ENCODE data around the gene ARL4D.
"Not testable (repeated sequence)": the region's sequence is repeated elsewhere in the genome, so short reads cannot be mapped to it uniquely, and the experiment has no call there.

Gene ARL4D

DNA sequence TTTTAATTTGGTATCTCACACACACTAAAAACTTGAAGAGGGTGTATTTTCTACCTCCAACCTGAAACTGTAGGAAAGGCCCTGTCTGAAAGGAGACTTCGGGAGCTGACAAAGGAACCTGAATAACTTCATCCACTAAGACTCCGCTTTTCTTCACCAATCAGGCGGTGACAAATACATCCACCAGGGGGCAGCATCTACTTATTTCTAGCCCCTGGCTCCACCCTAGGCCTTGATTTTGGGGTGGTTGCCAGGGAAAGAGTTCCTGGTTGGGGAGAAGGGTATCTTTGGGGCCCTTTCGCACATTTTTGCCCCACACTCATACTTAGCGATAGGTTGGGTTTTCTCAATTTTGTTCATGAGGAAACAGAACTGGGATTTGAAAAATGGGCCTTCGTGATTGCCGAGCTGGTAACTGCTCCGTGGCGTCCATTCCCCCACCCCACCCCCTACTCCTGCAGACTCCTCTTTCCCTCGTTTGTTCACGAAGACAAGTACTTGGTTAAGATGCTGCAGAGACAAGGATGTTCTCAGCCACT lies 4.8 kb upstream of the ARL4D start:
- in situ Hi-C loops (cut with MboI; ENCODE audit: low sequenced_read_pairs) = no loop called here

DNA sequence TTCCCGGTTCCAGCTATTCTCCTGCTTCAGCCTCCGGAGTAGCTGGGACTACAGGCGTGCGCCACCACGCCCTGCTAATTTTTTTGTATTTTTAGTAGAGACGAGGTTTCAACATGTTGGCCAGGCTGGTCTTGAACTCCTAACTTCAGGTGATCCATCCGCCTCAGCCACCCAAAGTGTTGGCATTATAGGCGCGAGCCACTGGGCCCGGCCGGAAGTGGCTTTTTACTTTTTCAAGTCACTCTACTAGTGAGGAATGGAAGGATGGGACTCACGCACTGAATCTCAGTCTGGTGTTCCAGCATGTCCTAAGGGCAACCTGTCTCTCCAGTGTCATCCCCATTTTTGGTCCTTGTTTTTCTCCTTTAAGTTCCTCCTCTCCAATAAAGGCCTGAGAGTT lies 4.1 kb upstream of the ARL4D start:
- in situ Hi-C loops (cut with MboI; ENCODE audit: low sequenced_read_pairs) = not testable (repeated sequence)

- in situ Hi-C loops (cut with MboI; ENCODE audit: low sequenced_read_pairs) = no loop called here
Measured at GRCh38 chr17:43395165-43395564, 3.6 kb upstream of the ARL4D start.

DNA sequence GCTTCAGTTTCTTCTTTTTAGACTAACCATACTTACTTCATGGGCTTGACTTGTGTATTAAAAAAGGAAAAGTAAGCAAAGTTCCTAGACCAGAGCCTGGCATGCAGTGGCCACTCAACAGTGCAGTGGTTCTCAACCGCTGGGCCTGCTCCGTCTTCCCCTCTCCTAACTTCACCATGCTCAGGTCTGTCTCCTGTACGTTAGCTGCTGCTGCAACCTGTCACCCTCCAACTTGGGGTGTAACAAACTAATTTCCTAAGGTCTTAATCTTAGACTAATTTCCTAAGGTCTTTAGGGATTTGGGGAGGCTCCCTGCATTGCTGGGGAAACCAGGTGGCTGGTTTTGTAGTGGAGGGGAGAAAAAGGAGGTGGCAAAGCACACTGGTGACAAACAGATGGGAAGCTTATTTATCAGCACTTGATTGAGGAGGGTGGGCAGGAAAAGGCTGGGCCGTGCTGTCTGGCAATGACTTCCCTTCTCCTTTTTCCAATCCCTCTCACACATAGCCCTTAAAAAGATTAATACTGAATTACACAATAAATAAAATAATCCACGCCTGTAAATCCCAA lies 2.2 kb upstream of the ARL4D start:
- in situ Hi-C loops (cut with MboI; ENCODE audit: low sequenced_read_pairs) = no loop called here

DNA sequence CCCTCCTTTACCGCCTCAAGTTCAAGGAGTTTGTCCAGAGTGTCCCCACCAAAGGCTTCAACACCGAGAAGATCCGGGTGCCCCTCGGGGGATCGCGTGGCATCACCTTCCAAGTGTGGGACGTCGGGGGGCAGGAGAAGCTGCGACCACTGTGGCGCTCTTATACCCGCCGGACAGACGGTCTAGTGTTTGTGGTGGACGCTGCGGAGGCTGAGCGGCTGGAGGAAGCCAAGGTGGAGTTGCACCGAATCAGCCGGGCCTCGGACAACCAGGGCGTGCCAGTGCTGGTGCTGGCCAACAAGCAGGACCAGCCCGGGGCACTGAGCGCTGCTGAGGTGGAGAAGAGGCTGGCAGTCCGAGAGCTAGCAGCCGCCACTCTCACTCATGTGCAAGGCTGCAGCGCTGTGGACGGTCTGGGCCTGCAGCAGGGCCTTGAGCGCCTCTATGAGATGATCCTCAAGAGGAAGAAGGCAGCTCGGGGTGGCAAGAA lies 1.1 kb downstream of the ARL4D start:
- in situ Hi-C loops (cut with MboI; ENCODE audit: low sequenced_read_pairs) = loop anchor here (5.0 kb wide), 1 partner anchor 82 kb away; the partner anchor contains the start of gene DHX8

GRCh38 chr17:43400943-43401717 lies 2.3 kb downstream of the ARL4D start:
- in situ Hi-C loops (cut with MboI; ENCODE audit: low sequenced_read_pairs) = loop anchor here (5.0 kb wide), 1 partner anchor 81 kb away; the partner anchor contains the start of gene DHX8

DNA sequence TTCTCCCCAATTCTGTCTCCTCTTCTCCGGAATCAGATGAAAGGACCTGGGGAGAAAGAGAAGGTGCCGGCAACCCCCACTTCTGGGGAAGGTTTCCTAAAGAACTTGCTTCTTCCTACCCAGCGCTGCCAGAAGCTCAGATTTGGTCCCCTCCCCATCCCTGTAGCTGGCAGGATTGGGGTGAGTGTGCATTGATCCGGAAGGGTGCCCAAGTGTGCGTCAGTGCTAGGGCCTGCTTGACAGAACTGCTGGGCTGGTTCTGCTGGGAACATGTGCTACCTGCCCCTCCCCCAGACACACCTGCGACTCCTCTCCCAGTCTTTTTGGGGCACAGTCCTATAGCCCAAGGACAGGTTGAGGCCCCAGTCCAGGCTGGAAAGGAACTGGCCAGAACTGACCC lies 3.3 kb downstream of the ARL4D start:
- in situ Hi-C loops (cut with MboI; ENCODE audit: low sequenced_read_pairs) = loop anchor here (5.0 kb wide), 1 partner anchor 80 kb away; the partner anchor contains the start of gene DHX8

- in situ Hi-C loops (cut with MboI; ENCODE audit: low sequenced_read_pairs) = loop anchor here (5.0 kb wide), 1 partner anchor 80 kb away; the partner anchor contains the start of gene DHX8
Measured at GRCh38 chr17:43402567-43402966, 3.8 kb downstream of the ARL4D start.

GRCh38 chr17:43403846-43404245 lies 5.1 kb downstream of the ARL4D start:
- in situ Hi-C loops (cut with MboI; ENCODE audit: low sequenced_read_pairs) = loop anchor here (5.0 kb wide), 1 partner anchor 78 kb away; the partner anchor contains the start of gene DHX8

GRCh38 chr17:43405861-43406260 lies 7.1 kb downstream of the ARL4D start:
- in situ Hi-C loops (cut with MboI; ENCODE audit: low sequenced_read_pairs) = no loop called here

GRCh38 chr17:43406676-43407645 lies 8.2 kb downstream of the ARL4D start:
- in situ Hi-C loops (cut with MboI; ENCODE audit: low sequenced_read_pairs) = no loop called here

GRCh38 chr17:43409131-43409530 lies 10.3 kb downstream of the ARL4D start:
- in situ Hi-C loops (cut with MboI; ENCODE audit: low sequenced_read_pairs) = no loop called here

DNA sequence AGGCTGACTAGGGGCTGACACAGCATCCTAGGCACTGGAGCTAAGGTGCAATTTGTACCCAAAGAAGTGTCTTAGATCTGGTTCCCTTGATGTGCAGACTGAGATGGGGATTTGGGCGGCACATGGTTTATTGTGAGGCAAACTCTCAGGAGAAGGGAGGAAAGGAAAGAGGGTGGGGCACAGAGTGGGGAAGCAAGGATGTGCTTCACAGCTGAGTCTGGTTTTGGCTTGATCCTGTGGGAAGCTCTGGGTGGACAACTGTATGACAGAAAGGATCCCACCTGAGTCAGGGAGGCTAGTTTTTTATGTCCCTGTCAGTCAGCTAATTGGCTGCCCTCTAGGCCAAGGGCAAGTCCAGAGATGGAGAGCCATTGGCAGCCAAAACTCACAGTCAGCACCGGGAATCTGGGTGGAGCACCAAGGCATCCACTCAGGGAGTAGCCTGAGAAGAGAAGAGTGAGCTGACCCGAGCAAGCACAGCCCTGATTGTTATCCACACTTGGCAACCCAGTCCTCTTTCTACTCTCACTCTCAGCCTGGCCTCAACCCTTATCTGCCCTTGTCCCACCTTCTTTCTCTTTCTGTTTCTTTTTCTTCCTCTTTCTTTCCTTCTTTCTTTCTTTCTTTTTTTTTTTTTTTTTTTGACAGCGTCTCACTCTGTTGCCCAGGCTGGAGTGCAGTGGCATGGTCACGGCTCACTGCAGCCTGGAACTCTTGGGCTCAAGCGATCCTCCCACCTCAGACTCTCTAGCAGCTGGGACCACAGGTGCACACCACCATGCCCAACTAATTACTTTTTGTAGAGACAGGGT lies 12.0 kb downstream of the ARL4D start:
- in situ Hi-C loops (cut with MboI; ENCODE audit: low sequenced_read_pairs) = no loop called here

GRCh38 chr17:43411369-43411677 lies 12.5 kb downstream of the ARL4D start:
- in situ Hi-C loops (cut with MboI; ENCODE audit: low sequenced_read_pairs) = no loop called here

DNA sequence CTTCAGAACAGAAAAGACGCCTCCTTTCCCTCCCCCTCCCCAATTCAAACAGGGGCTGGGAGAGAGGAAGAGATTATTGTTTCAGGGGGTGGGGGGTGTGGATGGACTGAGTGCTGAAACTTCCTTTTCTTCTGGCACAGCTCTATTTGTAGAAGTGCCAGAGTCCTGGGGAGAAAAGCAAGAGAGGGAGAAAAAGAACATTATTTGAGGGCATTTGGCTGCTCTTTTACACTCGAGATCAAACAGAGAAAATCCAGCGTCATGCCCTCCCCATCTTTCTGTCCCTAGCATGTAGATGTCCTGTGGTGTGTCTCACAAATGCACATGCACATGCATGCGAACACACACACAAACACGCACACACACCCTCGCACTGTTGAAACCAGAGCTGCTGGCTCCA lies 13.0 kb downstream of the ARL4D start:
- in situ Hi-C loops (cut with MboI; ENCODE audit: low sequenced_read_pairs) = no loop called here

DNA sequence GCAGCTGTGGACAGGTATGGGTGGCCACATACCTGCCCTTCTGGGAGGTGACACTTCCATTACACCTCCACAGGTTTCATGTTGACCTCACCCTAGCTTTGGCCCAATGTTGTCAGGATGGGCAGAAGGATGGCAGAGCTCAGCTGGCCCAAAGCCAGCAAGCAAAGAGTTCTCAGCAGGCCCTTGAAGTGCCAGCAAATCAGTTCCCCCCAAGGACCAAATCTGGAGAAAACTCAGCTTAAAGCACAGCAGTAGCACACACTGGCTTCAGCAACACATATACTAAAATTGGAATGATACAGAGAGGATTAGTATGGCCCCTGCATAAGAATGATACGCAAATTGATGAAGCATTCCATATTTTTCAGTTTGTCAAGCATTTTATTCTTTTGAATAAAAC lies 13.4 kb downstream of the ARL4D start:
- in situ Hi-C loops (cut with MboI; ENCODE audit: low sequenced_read_pairs) = no loop called here

DNA sequence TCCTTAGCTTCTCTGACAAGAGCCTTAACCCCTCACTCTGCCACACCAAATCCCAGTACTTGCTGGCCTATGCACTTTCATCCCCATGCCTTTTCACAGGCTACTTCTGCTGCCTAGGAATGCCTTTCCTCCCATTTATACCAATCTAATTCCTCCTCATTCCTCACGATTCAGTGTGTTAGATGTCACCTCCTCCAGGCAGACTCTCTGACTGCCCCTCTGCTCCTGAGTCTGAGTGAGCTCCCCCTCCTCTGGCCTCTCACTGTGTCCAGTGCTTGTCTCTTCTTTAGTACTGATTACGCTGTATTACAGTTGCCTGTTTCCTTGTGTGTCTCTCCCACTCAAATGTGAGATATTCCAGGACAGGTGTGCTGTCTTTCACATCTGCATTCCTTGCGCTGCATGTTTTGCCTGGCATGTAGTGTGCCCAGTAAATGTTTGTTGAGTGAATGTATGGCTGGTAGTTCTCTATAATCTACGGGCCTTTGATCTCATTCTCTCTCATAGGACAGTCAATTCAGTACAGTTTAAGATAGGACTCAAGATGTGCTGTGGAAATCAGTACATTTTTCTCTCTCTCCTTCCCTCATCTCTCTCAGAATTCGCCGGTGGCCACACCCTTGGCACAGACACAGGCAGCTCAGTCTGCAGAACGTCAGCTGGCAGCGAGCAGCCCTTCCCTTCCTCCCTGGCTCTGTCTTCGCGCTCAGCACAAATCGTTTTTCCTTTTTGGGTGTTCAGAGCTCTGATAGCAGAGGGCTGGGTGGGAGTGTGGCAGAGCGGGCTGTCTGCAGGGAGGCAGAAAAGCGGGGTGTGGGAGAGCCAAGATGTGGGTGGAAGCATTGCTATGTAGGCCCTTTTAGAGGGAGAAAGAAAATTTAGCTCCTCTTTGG lies 18.5 kb downstream of the ARL4D start:
- in situ Hi-C loops (cut with MboI; ENCODE audit: low sequenced_read_pairs) = no loop called here

GRCh38 chr17:43418441-43419374 lies 19.9 kb downstream of the ARL4D start:
- in situ Hi-C loops (cut with MboI; ENCODE audit: low sequenced_read_pairs) = no loop called here
